GM21737 (cell line): ENCODE results near the gene KIR2DL1.
"Not testable (repeated sequence)": the region's sequence is repeated elsewhere in the genome, so short reads cannot be mapped to it uniquely, and the experiment has no call there.

Experiments
- ATAC-seq: cut with Tn5 transposase; IDR thresholded peaks from one replicate; pipeline ENCODE4 v1.9.1; 2021; ENCODE audit warnings: mild to moderate bottlenecking, moderate library complexity; ENCODE audit not compliant: unreplicated experiment

KIR2DL1 gene

DNA sequence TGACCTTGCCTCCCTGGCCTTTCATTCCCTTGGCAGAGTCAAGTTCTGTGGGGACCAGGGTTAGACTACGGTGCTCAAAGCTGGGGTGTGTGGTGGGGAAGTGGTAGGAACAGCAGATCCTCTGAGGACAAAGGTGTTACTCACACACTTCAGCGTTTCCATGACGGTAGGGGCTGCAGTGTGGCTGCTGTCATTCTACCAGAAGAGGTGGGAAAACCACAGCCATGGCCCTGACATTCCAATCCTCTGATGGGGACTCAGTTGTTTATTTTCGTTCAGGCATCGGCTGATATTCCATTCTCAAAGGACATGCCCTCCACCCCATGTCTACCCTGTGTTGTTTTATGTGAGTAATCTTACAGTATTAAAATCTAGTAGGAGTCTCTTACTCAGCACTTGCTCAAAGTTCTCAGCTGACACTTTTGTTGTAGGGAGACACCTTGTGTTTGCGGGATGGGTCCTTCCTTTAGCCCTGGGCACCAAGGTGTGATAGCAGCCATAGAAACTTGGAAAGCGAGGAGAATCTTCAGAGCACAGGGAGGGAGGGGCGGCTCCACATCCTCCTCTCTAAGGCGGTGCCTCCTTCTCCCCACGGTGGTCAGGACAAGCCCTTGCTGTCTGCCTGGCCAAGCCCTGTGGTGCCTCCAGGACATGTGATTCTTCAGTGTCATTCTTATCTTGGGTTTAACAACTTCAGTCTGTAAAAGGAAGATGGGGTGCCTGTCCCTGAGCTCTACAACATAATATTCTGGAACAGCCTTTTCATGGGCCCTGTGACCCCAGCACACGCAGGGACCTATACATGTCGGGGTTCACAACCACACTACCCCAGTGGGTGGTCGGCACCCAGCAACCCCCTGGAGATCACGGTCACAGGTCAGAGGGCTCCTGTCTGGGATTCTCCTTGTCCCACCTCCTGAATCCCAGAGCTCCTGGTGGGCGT lies 1.7 kb downstream of the KIR2DL1 start:
- ATAC-seq, result not testable (repeated sequence)

DNA sequence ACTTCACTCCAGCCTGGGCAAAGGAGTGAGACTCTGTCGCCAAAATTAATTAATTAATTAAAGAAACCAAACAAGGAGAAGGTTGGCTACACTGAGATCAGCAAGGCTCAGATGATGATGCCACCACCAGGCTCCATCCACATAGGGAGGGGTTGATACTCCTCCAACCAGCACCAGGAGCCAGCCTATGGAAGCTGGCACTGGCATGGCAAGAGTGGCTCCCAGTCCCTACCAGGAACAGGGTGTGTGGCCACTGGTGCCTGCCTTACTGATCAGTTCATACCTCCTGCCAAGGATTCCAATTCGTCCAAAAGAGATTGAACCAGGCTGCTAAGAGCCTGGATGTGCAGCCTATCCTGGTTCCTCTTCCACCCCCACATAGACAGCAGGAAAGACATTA lies 3.1 kb downstream of the KIR2DL1 start:
- not testable (repeated sequence) for ATAC-seq

DNA sequence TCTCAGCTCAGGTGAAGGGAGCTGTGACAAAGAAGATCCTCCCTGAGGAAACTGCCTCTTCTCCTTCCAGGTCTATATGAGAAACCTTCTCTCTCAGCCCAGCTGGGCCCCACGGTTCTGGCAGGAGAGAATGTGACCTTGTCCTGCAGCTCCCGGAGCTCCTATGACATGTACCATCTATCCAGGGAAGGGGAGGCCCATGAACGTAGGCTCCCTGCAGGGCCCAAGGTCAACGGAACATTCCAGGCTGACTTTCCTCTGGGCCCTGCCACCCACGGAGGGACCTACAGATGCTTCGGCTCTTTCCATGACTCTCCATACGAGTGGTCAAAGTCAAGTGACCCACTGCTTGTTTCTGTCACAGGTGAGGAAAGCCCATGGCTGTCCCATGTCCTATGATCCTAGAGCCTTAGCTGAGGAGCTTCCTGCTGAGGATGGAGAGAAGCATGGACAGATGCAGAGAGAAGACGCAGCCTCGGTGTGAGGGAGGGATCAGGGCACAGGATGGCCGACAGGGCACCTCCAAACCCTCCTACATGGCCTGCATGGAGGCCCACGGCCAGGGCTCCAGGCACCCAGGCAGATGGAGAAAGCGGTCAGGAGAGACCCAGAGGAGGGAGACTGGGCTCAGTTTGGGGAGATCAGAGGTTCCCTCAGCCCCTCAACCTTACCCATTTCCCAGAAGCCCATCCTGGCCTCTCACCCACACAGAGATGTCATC lies 5.7 kb downstream of the KIR2DL1 start:
- not testable (repeated sequence) for ATAC-seq

DNA sequence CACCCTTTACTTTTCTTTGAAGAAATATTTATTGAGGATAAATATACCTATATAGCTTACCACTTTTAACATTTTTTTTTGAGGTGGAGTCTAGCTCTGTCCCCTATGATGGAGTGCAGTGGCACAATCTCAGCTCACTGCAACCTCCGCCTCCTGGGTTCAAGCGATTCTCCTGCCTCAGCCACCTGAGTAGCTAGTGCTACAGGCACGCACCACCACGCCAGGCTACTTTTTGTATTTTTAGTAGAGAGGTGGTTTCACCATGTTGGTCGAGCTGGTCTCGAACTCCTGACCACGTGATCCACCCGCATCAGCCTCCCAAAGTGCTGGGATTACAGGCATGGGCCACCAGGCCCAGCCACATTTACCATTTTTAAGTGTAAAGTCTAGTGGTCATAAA lies 6.2 kb downstream of the KIR2DL1 start:
- not testable (repeated sequence) for ATAC-seq

DNA sequence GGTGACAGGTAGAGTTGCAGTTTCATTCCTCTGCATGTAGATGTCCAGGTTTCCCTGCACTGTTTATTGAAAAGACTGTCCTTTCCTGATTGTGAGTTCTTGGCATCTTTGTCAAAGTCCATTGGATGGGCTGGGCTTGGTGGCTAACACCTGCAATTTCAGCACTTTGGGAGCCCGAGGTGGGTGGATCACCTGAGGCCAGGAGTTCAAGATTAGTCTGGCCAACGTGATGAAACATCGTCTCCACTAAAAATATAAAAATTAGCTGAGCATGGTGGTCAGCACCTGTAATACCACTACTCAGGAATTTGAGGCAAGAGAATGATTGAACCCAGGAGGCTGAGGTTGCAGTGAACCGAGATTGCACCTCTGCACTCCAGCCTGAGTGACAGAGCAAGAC lies 8.3 kb downstream of the KIR2DL1 start:
- ATAC-seq, result not testable (repeated sequence)

DNA sequence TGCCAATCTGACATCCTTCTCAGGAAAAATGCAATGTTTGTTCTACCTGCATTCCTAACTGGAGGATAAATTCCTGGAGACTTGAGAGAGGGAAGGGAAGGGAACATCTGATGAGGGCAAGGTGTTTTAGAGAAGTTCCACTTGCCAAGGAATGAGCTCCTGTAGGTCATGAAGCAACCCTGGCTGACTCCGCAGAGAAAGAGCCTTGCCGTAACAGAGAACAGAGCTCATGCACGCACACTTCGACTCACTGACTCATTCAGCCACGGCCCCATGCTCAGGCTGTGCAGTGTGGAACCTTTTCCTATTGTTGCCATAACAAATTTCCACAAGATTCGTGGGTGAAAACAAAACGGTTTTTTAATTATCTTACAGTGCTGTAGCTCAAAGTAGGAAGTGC lies 9.3 kb downstream of the KIR2DL1 start:
- not testable (repeated sequence) for ATAC-seq

DNA sequence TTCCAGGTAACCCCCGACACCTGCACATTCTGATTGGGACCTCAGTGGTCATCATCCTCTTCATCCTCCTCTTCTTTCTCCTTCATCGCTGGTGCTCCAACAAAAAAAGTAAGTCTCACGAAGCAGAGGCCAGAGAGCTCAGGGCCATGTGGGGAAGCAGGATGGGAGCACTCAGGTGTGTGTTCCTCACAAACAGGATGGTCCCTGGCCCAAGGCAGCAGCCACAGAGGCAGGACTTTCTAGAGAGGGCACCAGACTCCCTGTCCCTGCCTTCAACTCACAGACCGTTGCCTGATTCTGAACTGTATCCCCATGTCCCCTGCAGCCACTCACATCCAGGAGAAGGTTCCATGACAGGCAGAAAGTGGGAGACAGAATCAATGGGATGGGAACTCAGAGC lies 13.3 kb downstream of the KIR2DL1 start:
- ATAC-seq, result not testable (repeated sequence)

DNA sequence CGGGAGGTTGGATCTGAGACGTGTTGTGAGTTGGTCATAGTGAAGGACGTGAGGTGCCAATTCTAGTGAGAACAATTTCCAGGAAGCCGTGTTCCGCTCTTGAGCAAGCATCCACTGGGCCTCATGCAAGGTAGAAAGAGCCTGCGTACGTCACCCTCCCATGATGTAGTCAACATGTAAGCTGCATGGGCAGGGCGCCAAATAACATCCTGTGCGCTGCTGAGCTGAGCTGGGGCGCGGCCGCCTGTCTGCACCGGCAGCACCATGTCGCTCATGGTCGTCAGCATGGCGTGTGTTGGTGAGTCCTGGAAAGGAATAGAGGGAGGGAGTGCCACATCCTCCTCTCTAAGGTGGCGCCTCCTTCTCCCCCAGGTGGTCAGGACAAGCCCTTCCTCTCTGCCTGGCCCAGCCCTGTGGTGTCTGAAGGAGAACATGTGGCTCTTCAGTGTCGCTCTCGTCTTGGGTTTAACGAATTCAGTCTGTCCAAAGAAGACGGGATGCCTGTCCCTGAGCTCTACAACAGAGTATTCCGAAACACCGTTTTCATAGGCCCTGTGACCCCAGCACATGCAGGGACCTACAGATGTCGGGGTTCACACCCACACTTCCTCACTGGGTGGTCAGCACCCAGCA lies 16.6 kb downstream of the KIR2DL1 start:
- ATAC-seq, result not testable (repeated sequence)

DNA sequence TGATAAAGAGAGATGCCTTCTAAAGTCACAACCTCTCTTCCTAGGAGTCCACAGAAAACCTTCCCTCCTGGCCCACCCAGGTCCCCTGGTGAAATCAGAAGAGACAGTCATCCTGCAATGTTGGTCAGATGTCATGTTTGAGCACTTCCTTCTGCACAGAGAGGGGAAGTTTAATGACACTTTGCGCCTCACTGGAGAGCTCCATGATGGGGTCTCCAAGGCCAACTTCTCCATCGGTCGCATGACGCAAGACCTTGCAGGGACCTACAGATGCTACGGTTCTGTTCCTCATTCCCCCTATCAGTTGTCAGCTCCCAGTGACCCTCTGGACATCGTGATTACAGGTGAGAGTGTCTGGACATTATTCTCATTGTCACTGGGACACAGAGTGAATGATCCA lies 18.6 kb downstream of the KIR2DL1 start:
- ATAC-seq, result not testable (repeated sequence)

DNA sequence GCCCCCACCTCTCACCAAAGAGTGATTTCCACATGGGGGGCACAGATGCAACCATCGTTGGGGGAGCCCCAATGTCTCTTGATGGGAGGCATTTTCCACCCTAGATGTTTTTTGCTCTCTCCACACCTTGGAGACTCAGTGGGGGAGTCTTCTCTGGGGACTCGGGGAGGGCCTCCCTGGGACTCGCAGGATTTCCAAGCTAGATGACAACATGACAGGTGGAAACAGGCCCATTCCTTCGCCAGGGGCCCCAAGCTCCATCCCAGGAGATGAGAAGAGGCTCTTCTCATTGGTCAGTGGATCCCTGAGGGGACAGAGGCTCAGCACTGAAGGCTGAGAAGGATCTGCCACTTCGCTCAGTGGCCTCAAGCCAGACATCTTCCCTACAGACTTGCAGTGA lies 21.1 kb downstream of the KIR2DL1 start:
- no peak for ATAC-seq

DNA sequence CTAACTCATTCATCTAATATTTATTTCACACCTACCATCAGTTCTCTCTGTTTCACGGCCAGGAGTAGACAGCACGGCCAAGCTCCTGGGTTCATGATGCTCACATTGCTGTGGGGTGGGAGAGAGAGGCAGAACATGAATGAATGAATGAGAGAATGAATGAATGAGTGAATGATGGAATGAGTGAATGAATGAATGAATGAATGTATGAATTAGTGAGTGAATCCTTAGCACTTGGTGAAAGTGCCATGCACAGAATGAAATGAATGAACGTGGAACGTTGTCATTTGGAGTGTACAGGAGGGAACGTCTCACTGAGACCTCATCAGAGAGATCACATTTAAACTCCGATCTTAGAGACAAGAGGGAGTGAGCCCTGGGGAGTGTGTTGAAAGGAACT lies 21.9 kb downstream of the KIR2DL1 start:
- no peak for ATAC-seq

DNA sequence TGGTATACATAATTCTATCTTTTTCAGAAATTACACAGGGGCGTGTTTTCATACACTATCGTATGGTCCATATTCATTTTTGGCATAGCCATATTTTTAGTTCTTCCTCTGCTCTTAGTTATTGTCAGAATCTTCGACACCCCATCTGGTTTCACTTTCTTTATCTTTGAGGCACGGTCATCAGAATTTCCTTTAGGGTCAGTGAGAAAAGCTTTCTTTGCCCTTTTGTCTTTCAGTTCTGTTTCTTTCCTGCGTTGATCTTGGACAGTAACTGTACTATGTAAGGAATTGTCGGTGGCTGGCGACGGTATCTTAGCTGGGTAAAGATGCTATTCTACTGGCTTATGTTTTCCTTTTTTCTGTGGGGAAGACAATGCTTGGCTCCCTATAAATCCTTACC lies 23.2 kb downstream of the KIR2DL1 start:
- ATAC-seq, result no peak

DNA sequence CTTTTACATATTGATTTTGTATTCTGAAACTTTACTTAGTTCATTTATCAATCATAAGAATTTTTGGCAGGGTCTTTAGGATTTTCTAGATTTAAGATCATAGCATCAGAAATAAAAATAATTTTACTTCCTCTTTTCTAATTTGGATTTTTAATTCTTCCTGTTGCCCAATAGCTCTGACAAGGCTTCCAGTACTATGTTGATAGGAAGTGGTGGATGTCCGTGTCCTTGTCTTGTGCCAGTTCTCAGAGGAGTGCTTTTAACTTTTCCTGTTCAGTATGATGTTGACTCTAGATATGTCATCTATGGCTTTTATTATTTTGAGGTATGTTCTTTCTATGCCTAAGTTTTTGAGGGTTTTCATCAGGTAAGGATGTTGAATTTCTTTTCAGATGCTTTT lies 26.2 kb downstream of the KIR2DL1 start:
- ATAC-seq, result no peak

DNA sequence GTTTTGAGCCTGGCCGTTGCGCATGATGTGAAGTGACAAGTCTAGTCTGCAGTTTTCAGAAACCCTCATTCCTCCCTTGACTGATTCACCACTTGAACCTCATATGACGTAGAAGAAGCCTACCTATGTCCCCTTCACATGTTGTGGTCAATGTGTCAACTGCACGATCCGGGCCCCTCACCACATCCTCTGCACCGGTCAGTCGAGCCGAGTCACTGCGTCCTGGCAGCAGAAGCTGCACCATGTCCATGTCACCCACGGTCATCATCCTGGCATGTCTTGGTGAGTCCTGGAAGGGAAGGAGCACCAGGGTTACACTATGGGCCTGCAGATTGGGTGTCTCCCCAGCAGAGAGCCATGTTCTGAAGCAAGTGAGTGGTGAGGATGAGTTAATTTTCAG lies 33.8 kb downstream of the KIR2DL1 start, which contains the start of gene KIR2DL4:
Gene KIR2DL4, plus strand, starts transcription at position 201 of the 400 bp plus-strand sequence. Its CDS starts 42 bp downstream, at position 243.
- ATAC-seq, result no peak

DNA sequence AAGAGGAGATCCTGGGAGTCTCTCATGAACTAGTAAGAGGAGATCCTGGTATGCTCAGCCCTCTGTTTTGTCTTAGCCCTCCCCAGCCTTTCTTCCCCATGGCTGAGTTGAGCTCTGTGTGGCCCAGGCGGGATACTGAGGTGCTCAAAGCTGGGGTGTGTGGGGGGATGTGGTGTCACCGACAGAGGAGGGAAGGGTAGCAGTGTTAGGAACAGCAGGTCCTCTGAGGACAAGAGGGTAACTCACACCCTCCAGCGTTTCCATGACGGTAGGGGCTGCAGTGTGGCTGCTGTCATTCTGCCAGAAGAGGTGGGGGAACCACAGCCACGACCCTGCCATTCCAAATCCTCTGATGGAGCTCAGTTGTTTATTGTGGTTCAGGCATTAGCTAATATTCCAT lies 34.5 kb downstream of the KIR2DL1 start:
- no peak for ATAC-seq

DNA sequence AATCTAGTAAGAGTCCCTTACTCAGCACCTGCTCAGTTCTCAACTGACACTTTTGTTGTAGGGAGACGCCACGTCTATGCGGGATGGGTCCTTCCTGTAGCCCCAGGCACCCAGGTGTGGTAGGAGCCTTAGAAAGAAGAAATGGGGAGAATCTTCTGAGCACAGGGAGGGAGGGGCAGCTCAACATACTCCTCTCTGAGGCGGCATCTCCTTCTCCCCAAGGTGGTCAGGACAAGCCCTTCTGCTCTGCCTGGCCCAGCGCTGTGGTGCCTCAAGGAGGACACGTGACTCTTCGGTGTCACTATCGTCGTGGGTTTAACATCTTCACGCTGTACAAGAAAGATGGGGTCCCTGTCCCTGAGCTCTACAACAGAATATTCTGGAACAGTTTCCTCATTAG lies 35.0 kb downstream of the KIR2DL1 start:
- no peak for ATAC-seq

DNA sequence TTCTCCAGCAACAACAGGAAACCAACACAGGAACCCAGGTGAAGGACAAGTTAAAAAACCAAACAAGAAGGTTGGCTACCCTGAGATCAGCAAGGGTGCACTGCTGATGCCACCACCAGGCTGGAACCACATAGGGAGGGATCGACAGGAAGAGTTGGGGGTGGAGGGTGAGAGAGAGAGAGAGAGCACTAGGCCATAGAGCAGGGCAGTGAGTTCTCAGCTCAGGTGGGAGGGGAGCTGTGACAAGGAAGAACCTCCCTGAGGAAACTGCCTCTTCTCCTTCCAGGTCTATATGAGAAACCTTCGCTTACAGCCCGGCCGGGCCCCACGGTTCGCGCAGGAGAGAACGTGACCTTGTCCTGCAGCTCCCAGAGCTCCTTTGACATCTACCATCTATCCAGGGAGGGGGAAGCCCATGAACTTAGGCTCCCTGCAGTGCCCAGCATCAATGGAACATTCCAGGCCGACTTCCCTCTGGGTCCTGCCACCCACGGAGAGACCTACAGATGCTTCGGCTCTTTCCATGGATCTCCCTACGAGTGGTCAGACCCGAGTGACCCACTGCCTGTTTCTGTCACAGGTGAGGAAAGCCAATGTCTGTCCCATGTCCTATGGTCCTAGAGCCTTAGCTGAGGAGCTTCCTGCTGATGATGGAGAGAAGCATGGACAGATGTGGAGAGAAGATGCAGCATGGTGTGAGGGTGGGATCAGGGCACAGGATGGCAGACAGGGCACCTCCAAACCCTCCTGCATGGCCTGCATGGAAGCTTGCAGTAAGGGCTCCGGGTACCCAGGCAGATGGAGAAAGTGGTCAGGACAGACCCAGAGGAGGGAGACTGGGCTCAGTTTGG lies 36.3 kb downstream of the KIR2DL1 start:
- ATAC-seq, result no peak

DNA sequence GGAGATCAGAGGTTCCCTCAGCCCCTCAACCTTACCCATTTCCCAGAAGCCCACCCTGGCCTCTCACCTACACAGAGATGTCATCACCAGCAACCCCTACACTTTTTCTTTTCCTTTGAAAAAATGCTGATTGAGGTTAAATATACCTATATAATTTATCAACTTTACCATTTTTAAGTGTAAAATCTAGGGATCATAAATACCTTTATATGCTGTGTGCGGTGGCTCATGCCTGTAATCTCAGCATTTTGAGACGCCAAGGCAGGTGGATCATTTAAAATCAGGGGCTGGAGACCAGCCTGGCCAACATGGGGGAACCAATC lies 36.9 kb downstream of the KIR2DL1 start:
- ATAC-seq, result no peak

DNA sequence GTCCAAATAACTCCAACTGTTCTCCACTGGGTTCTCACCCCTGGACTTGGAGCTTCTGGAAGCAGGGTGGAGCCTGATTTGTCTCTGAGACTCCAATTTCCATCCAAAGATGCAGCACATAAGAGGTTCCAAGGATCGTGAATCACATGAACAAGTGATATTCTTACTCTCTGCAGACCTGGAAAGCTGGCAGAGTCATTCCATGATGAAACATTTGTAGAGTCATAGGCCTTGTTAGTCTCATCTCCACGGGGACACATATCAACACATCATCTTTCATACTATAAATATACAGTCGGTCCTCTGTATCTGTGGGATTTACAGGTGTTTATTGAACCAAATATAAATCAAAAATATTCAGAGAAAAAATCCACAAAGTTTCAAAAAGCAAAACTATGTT lies 45.0 kb downstream of the KIR2DL1 start:
- not testable (repeated sequence) for ATAC-seq

DNA sequence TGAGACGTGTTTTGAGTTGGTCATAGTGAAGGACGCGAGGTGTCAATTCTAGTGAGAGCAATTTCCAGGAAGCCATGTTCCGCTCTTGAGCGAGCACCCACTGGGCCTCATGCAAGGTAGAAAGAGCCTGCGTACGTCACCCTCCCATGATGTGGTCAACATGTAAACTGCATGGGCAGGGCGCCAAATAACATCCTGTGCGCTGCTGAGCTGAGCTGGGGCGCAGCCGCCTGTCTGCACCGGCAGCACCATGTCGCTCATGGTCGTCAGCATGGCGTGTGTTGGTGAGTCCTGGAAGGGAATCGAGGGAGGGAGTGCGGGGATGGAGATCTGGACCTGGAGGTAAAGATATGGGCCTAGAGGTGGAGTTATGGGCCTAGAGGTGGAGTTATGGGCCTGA lies 46.7 kb downstream of the KIR2DL1 start, which contains the start of gene KIR3DL1:
Gene KIR3DL1, plus strand, starts transcription at position 218 of the 400 bp plus-strand sequence.
- ATAC-seq, result not testable (repeated sequence)
